Activated gamma-delta T cell treated with anti-CD3 and anti-CD28 coated beads, Interleukin-2, amount 50 U/mL, for 16 hours (primary cell): ENCODE results near the gene PTPDC1.

Source experiments
- DNase-seq: peaks from one replicate; pipeline ENCODE4 v3.0.0-alpha.2; 2020; ENCODE audit warnings: low read depth

The PTPDC1 gene, protein sequence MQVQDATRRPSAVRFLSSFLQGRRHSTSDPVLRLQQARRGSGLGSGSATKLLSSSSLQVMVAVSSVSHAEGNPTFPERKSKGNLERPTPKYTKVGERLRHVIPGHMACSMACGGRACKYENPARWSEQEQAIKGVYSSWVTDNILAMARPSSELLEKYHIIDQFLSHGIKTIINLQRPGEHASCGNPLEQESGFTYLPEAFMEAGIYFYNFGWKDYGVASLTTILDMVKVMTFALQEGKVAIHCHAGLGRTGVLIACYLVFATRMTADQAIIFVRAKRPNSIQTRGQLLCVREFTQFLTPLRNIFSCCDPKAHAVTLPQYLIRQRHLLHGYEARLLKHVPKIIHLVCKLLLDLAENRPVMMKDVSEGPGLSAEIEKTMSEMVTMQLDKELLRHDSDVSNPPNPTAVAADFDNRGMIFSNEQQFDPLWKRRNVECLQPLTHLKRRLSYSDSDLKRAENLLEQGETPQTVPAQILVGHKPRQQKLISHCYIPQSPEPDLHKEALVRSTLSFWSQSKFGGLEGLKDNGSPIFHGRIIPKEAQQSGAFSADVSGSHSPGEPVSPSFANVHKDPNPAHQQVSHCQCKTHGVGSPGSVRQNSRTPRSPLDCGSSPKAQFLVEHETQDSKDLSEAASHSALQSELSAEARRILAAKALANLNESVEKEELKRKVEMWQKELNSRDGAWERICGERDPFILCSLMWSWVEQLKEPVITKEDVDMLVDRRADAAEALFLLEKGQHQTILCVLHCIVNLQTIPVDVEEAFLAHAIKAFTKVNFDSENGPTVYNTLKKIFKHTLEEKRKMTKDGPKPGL

DNA sequence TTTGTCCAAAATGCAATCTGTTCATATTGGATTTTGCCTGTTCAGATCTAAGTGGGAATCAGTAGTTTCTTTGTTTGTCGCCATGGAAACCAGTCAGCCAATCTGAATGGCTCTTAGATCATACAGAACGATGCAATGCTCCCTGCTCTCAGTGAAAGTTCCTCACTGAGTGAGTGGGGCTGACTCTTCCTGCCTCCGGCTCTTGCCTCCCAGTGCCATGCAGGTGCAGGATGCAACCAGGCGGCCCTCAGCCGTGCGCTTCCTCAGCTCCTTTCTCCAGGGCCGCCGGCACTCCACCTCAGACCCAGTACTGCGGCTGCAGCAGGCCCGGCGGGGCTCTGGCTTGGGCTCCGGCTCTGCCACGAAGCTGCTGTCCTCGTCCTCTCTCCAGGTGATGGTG lies at the start of gene PTPDC1:
Gene PTPDC1, plus strand, starts transcription at position 151 of the 400 bp plus-strand sequence. Its CDS starts 67 bp downstream, at position 218.
- no peak for DNase-seq

DNA sequence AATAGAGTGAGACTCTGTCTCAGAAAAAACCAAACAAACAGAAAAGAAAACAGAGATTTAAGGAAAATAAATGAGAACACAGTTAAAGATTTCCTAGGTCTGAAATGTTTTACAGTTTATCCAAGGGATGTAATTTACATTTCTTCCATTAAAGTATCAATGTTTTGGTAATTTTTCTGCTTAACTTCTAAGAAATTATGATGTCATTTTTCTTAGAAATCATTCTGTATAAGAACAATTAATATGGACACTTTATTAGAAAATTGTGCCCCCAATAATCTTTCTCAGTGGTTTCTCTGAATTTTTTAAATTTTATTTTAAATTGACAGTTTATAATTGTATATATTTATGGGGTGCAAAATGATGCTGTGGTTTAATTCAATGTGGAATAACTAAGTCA lies 49.8 kb upstream of the PTPDC1 start:
- no peak for DNase-seq

DNA sequence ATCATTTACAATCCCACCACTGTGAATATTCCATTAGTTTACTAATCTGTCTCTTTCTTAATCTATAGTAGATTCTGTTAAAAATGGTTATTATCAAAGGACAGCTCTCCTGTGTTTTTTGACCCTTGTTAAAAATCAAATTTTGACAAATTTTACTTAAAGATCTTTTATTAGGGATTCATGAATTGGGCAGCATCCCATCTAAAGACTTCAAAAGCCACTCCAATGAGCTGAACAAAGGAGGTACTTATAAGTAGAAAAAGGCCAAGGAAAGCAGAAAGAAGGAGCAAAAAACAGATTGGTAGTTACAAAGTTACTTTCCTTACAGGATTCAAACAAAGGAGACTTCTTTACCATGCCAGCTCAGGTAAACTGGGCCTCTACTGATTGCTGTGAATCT lies 44.5 kb upstream of the PTPDC1 start:
- no peak for DNase-seq

DNA sequence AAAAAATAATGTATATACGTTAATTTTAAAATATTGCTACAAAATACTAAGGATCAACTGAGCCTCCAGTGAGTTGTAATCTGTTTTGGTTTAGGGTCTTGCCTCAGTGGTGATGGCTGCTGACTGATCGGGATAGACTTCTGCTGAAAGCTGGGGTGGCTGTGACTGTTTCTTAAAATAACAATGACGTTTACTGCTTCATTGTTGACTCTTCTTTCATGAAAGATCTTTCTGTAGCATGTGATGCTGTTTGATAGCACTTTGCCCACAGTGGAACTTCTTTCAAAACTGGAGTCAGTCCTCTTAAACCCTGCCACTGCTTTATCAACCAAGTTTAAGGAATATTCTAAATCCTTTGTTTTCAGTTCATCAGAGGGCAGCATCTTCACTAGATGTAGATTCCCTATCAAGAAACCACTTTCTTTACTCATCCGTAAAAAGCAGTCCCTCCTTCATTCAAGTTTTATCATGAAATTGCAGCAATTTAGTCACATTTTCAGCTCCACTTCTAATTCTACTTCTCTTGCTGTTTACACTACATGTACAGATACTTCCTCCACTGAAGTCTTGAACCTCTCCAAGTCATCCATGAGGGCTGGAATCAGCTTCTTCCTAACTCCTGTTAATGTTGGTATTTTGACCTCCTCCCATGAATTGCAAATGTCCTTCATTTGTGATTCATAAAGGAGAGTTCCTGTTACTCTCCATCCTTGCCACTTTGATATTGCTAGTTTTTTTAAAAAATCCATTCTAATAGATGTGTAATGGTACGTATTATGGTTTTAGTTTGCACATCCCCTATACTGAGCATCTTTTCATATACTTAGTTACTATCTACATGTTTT lies 41.5 kb upstream of the PTPDC1 start:
- DNase-seq, result no peak

DNA sequence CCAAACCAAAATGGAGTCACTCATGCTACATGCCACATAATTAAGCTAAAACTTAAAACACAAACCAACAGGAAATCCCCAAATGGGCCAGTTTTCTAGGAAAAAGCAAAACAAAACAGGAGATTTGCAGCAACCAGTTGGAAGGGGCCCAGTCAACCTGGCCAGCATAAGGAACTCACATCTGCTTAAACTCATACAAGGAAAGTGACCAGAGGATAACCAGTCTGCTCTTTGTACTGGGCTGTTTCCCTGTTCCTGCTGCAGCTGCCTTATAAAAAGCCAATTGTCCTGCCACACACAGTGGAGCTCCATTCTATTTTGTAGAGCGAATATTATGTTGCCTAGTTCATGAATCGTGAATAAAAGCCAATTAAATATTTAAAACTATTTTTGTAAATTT lies 29.5 kb upstream of the PTPDC1 start:
- DNase-seq, result no peak

DNA sequence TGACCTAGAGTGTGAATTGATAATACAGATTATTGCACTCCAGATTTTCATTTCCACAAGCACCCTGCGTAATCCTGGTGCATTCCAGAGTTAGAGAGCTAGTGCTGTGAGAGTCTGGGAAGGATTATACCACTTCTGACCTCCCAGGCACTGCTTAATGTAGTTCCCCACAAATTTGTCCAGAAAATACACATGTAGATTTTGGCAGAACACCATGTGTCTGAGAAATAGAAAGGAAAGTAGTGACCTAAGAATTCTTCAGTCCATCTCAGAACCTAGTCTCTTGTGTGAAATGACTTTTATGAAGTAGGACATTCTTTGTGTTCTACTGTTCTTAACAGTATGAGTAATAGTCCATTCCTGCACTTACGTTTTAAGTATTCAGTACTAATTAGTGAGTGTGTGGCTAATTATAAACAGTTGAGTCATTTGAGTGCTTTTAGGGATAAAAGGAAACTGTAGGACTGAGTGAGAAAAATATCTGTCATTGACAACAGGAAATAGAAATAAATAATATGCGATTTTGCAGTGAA lies 27.8 kb upstream of the PTPDC1 start:
- DNase-seq, result no peak

DNA sequence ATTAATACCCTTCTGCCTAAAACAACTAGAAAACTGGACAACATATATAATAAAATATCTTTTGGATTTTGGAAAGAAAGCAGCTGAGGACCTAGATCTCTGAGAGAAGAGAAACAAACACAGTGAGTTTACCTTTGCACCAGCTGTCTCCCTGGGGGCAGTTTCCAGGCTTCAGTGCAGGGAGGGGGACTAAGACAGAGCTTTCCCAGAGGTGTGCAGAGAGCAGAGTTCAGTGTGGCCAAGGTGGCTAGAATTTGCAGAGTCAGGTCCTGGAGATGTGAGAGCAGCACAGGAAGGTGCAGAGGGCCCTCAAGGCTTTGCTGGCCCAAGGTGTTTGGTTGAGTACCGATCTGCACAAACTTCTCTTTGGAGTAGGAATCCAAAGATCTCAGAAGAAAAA lies 26.3 kb upstream of the PTPDC1 start:
- DNase-seq, result no peak

DNA sequence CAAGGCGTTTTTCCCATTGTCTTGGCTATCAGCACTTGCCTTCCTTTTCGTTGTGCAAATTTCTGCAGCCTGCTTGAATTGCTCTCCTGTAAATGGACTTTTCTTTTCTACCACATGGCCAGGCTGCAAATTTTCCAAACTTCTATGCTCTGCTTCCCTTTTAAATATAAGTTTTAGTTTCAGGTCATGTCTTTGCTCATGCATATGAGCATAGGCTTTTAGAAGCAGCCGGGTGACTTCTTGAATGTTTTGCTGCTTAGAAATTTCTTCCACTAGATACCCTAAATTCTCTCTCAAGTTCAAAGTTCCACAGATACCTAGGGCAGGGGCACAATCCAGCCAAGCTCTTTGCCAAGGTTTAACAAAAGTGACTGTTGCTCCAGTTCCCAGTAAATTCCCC lies 22.4 kb upstream of the PTPDC1 start:
- DNase-seq, result no peak

DNA sequence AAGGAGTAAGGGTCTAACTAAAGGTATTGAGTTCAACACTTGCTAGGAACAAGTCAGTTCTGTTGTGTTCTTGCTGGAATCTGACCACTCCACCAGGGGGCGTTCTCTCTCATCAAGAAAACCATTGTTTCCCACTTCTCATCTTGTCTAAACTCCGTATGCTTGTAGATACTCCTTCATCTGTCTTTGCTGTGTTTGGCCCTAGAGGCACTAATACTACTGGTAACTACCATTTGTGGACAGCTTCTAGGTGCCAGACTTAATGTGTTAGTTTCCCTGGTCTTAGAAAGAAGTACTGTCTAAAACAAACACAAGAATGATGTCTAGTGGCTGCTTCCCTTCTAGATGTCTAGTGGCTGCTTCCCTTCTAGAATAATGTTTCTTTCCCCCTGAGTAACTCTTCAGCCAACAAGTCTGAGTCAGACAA lies 18.7 kb upstream of the PTPDC1 start:
- DNase-seq, result peak; percentile 65

DNA sequence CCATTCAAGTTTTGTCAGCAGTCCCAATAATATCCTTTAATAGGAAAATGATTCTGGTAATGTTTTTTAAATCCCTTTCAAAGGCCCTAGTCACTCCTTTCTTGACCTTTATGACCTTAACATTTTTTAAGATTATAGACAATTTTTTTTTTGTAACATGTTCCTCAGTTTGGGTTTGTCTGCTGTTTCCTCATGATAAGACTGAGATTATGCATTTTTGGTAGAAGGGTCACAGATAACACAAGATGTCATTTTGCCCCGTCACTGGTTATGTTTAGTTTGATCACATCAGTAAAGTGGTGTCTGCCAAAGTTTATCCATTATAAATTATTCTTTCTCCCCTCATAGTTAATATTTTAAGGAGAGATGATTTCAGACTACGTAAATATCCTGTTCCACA lies 16.0 kb upstream of the PTPDC1 start:
- no peak for DNase-seq

DNA sequence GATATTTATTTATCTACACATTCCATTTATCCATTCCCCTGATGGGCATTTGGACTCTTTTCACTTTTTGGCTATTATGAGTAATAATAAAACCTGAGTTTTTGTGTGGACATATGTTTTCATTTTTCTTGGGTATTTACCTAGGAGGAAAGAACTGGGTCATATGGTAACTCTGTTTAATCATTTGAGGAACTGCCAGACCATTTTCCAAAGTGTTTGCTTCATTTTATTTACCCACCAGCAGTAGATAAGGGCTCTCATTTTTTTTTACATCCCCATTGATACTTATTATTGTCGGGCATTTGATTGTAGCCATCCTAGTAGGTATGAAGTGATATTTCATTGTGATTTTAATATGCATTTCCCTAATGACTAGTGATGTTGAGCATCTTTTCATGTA lies 7.7 kb upstream of the PTPDC1 start:
- DNase-seq, result no peak

DNA sequence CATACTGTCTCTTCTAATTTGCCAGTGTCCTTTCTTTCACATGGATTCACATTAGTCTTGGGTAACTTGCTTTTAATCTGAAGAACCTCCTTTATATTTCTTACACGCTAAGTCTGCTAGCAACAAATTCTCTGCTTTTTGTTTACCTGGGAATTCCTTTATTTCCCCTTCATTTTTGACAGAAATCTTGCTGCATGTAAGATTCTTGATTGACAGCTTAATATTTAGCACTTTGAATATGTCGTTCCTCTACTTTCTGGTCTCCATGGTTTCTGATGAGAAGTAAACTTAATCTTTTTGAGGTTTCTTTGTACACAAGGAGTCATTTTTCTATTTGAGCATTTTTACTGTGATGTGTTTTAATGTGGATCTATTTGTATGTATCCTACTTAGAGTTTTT lies 6.2 kb upstream of the PTPDC1 start:
- no peak for DNase-seq

DNA sequence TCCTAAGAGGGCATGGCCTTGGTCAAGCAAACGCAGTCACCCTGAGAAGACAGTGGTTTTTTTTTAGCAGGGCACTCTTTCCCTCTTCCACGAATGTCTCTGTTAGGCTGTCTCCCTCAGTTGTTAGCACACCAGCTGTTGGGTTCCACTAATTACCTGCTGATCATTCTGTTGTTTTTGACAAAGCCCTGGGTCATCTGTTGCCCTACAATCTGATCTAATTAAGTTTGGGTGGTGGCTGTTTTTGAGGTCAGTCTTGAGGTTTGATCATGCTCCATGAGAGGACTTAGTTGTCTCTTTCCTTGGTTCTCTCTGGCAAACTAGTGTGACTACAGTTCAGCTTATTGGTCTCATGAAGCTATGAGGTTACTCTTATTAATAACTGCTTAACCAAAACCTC lies 5.0 kb upstream of the PTPDC1 start:
- DNase-seq, result no peak

DNA sequence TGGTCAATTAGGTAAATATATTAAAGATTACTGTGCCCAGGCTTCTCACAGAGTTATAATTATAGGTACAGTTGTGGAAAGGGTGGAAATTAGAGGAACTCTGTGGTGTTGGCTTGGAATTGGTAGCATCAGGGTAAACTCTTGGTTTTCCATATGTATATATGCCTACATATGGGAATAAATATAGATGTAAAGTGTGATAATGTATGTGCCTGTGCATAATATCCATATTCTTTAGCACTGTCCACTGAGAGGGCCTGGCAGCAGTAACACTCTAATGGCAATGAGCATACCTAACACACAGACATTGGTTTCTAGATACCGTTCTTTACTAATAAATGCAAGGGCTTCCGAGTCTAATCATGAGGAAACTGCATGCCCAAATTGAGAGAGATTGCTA lies 4.0 kb upstream of the PTPDC1 start:
- DNase-seq, result no peak

DNA sequence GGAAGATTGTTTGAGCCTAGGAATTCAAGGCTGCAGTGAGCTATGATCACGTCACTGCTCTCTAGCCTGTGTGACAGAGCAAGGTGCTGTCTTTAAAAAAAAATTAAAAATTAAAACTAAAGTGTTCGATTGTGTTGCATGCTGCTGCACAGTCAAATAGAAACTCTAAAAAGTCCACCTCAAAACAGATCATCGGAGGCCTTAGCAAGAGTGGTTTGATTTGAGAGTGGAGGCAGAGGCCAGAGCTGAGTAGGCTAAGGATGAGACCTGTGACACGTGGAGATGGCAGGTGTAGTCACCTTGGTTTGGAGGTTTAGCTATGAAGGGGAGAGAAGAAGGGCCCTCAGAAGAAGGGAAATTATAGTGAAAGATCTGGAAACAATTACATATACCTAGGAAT lies 2.8 kb upstream of the PTPDC1 start:
- DNase-seq, result no peak

DNA sequence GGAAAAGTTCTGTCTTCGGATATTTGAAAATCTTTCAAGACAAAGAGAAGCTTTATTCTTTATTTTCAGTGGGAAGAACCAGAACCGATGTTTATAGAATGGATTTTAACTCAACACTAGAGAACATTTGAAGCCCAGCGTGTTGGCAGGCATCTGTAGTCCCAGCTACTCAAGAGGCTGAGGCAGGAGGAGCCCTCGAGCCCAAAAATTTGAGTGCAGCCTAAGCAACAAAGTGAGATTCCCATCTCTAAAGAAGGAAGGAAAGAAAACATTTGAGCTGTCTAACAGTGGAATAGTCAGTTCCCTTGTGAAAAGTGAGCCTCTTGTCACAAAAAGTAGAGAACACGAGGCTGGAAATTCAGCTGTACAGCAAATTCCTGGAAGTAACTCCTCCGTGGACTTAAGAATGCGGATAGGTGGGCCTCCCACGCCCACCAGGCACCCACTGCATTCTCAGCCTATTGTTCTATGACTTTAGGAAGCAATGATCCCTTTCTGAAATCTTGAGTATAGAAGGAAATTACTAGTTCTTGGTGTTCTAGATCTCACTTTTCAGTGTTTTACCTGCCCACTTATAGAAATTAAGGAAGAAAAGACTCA lies 2.3 kb upstream of the PTPDC1 start:
- DNase-seq, result no peak

DNA sequence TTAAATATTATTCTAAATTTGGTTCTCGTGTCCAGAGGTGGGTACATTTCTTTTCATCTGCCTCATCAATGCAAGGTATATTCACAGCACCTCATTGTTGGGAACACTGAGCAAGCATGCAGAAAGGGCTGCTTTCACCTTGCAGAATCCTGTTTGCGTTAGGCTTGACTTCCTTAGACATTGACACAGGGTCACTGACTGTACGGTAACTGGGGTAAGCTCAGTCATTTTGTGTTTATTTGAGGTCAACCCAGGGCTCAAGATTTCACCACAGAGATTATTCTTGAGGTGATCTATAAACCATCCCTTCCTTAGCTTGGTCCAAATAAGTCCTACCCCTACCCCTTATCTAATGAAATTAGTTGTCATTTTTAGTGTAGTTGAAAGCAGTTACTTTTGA lies 1.7 kb upstream of the PTPDC1 start:
- DNase-seq, result no peak

DNA sequence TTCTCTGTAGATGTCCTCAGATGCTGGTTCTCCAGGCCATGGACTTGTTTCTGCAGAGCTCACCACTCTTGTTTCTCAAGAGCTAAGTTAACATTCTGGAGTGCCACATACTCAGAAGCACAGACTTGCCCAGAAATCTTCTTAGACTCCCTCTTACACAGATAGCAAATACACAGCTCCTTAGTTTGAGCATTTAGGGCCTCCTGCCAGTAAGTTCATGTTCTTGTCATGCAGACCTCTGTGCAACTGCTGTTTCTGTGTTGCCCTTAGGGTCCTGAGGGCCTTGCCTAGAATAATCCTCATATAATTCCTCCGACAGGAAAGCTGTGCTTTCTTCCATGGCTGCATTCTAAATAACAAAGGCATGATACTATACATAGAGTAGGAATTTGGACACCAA lies 1.3 kb upstream of the PTPDC1 start:
- DNase-seq, result no peak

DNA sequence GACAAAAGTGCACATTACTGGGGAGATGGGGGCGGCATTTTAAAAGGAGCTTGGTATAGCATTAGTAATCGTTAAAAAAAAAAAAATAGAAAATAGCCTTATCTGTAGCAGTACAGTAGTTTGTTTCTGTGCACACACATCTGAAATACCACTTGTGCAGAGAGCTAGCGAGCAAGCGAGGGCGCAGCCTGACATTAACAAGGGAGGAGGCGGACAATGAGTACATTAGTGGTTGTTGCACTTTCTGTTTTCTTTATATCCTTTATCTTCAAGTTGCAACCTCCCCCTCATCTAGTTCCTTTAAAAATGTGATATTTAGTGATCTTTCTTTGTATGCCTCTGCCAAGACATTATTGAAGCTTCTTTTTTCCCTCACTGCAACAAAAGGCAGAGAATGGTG lies 880 bp upstream of the PTPDC1 start:
- DNase-seq, result no peak

DNA sequence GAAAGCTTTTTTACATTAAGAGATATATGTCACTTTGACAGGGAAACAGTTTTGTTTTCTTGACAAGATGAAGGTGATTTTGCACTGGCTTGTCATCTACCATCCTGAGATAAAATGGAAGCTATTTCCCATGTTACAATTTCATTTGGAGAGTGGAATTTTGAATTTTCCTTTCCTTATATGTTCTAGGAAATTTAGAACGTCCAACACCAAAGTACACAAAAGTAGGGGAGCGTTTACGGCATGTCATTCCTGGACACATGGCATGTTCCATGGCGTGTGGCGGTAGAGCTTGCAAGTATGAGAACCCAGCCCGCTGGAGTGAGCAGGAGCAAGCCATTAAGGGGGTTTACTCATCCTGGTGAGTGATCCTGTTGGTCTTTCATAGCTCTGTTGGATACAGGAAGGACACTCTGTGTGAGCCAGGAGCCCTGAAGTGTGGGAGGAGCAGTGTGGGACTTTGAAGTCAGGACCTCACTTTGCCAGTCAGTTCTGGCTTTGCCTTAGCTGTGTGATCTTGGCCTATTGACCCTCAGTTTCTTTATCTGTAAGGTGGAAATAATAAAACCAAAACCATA lies 887 bp downstream of the PTPDC1 start:
- DNase-seq, result no peak
